ENCODE results near the gene ARHGAP15. TPM values are rescaled to one million over a fixed set of nuclear protein-coding genes. Genes with fewer than 3 reads are reported as not detected.

Gene ARHGAP15
- total RNA-seq, 4 donors from 2014 or later, result 1.2 to 6.0 (median 3.4) TPM

GRCh38 chr2:143690235-143690634, 561.0 kb downstream of the ARHGAP15 start:
- Histone ChIP-seq H3K4me1 (no peaks in the 10 kb centered on the region), H3K27ac (no peak overlapping the region), H3K4me3 (no peak overlapping the region), H3K9me3 (no peaks in the 10 kb centered on the region), H3K27me3 (no peaks in the 10 kb centered on the region), H3K36me3 (no peaks in the 10 kb centered on the region)
- 59% methylated on average over 2 of the region's 2 CpGs for WGBS
- TF ChIP-seq CTCF (IDR thresholded peaks at IDR 0.05), result no peak
- TF ChIP-seq POLR2A (IDR thresholded peaks at IDR 0.05), result no peak
- TF ChIP-seq POLR2AphosphoS5 (IDR thresholded peaks at IDR 0.05), result no peak
- no peak for TF ChIP-seq EP300 (IDR thresholded peaks at IDR 0.05)
- no peak for DNase-seq (ENCODE audit: low spot score in 2 of 2)

DNA sequence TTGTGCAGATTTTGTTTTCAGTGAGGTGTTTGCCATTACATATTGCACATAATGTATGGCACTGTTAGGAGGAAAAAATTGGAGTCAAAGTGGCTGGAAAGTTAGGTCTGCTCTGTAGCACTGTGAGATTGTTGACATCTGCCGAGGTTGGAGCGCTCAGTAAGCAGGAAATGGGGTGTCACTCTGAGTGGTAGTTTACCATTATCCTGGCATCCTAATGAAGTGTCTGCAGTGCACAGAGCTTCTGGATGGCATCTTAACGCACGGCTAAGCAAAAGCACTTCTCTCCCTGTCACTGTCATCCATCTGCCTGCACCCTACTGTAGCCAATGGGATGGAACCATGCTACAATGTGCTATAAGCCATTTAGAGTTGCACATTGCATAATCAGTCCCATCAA, 561.9 kb downstream of the ARHGAP15 start:
- no peak for TF ChIP-seq POLR2A (IDR thresholded peaks at IDR 0.05)
- no peak for TF ChIP-seq POLR2AphosphoS5 (IDR thresholded peaks at IDR 0.05)
- H3K36me3 ChIP-seq, result no peaks in the 10 kb centered on the region
- DNase-seq (ENCODE audit: low spot score in 2 of 2), result no peak
- no peaks in the 10 kb centered on the region for H3K4me1 ChIP-seq
- H3K4me3 ChIP-seq, result no peak overlapping the region
- WGBS, result 85% methylated on average over 4 of the region's 4 CpGs
- no peaks in the 10 kb centered on the region for H3K9me3 ChIP-seq
- H3K27me3 ChIP-seq, result no peaks in the 10 kb centered on the region
- no peak overlapping the region for H3K27ac ChIP-seq

DNA sequence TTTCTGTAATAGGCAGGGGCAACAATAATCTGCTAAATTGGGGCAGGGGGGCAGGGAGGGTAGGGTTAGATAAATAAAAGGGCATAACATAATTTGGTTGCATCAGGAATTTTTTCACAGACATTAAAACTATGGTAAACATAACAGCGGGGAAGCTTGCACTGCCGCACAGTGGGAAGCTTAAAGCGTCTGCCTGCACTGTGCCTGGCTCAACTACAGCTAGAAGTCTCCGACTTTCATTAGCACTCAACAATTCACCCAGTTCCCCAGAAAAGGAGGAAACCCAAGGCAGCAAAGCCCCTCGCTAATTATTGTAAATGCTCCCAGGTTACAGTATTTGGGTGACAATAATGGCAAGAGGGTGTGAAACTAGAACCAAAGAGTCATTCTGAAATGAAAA, 562.9 kb downstream of the ARHGAP15 start:
- Histone ChIP-seq H3K27ac (no peak overlapping the region), H3K27me3 (no peaks in the 10 kb centered on the region), H3K4me3 (no peak overlapping the region), H3K36me3 (no peaks in the 10 kb centered on the region), H3K4me1 (no peaks in the 10 kb centered on the region), H3K9me3 (no peaks in the 10 kb centered on the region)
- no peak for DNase-seq (ENCODE audit: low spot score in 2 of 2)
- TF ChIP-seq POLR2AphosphoS5 (IDR thresholded peaks at IDR 0.05) (no peak), POLR2A (IDR thresholded peaks at IDR 0.05) (no peak), CTCF (IDR thresholded peaks at IDR 0.05) (no peak), EP300 (IDR thresholded peaks at IDR 0.05) (no peak)
- WGBS, result 84% methylated on average over 5 of the region's 5 CpGs

GRCh38 chr2:143692967-143693366, 563.7 kb downstream of the ARHGAP15 start:
- no peak overlapping the region for H3K4me3 ChIP-seq
- no peak overlapping the region for H3K27ac ChIP-seq
- no peaks in the 10 kb centered on the region for H3K36me3 ChIP-seq
- H3K4me1 ChIP-seq, result no peaks in the 10 kb centered on the region
- DNase-seq (ENCODE audit: low spot score in 2 of 2), result no peak
- H3K9me3 ChIP-seq, result no peaks in the 10 kb centered on the region
- no peak for TF ChIP-seq EP300 (IDR thresholded peaks at IDR 0.05)
- no peak for TF ChIP-seq POLR2A (IDR thresholded peaks at IDR 0.05)
- TF ChIP-seq POLR2AphosphoS5 (IDR thresholded peaks at IDR 0.05), result no peak
- TF ChIP-seq CTCF (IDR thresholded peaks at IDR 0.05), result no peak
- 80% methylated on average over 5 of the region's 5 CpGs for WGBS
- H3K27me3 ChIP-seq, result no peaks in the 10 kb centered on the region

DNA sequence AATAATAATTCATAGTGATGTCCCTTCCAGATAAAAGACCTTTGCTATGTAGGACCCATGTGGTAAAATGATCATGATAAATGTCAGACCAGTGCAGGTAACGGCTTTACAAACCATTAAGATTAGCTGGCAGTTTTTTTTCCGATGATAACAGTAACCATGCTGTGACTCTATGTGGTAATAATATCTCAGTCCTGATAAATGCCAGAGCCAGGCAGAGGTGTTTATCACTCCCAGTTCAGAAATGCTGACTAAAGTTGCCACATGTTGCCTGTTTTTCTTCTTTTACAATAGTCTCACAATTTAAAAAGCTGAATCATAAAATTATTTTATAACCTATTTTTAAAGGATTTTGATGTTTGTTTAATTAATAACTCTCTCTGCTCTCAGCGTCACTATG, 565.1 kb downstream of the ARHGAP15 start:
- TF ChIP-seq EP300 (IDR thresholded peaks at IDR 0.05), result no peak
- no peak for TF ChIP-seq CTCF (IDR thresholded peaks at IDR 0.05)
- no peak for TF ChIP-seq POLR2A (IDR thresholded peaks at IDR 0.05)
- TF ChIP-seq POLR2AphosphoS5 (IDR thresholded peaks at IDR 0.05), result no peak
- no peaks in the 10 kb centered on the region for H3K27me3 ChIP-seq
- no peaks in the 10 kb centered on the region for H3K36me3 ChIP-seq
- no peaks in the 10 kb centered on the region for H3K4me1 ChIP-seq
- 81% methylated on average over 3 of the region's 3 CpGs for WGBS
- no peak overlapping the region for H3K4me3 ChIP-seq
- DNase-seq (ENCODE audit: low spot score in 2 of 2), result no peak
- H3K9me3 ChIP-seq, result no peaks in the 10 kb centered on the region
- no peak overlapping the region for H3K27ac ChIP-seq

GRCh38 chr2:143696651-143697050, 567.4 kb downstream of the ARHGAP15 start:
- Histone ChIP-seq H3K9me3 (no peaks in the 10 kb centered on the region), H3K36me3 (no peaks in the 10 kb centered on the region), H3K4me1 (no peaks in the 10 kb centered on the region), H3K27ac (no peak overlapping the region), H3K27me3 (no peaks in the 10 kb centered on the region), H3K4me3 (no peak overlapping the region)
- DNase-seq (ENCODE audit: low spot score in 2 of 2), result no peak
- TF ChIP-seq CTCF (IDR thresholded peaks at IDR 0.05), result no peak
- no peak for TF ChIP-seq POLR2A (IDR thresholded peaks at IDR 0.05)
- TF ChIP-seq EP300 (IDR thresholded peaks at IDR 0.05), result no peak
- TF ChIP-seq POLR2AphosphoS5 (IDR thresholded peaks at IDR 0.05), result no peak

All from suprapubic skin (tissue), 4 donors.